Measurements from ENCODE around the gene EPHA4.

EPHA4 gene

DNA sequence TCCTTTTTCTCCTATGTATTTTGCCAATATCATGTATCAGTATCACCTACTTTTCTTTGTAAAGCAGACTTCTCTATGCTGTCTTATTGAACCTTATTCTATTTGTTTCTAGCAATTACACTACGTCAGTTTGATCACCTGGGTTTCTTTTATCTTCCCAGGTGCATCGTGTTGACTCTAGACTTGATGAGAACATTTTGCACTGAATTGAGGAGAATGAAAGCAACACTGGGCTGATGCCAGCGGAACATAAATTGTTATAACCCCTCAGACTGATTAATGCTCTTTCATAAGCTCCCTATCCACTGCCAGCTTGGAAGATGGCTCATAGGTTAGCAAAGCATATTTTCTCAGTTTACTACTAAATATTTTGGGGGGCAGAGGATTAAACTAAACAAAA, 140.6 kb downstream of the EPHA4 start:
- no peak for DNase-seq

DNA sequence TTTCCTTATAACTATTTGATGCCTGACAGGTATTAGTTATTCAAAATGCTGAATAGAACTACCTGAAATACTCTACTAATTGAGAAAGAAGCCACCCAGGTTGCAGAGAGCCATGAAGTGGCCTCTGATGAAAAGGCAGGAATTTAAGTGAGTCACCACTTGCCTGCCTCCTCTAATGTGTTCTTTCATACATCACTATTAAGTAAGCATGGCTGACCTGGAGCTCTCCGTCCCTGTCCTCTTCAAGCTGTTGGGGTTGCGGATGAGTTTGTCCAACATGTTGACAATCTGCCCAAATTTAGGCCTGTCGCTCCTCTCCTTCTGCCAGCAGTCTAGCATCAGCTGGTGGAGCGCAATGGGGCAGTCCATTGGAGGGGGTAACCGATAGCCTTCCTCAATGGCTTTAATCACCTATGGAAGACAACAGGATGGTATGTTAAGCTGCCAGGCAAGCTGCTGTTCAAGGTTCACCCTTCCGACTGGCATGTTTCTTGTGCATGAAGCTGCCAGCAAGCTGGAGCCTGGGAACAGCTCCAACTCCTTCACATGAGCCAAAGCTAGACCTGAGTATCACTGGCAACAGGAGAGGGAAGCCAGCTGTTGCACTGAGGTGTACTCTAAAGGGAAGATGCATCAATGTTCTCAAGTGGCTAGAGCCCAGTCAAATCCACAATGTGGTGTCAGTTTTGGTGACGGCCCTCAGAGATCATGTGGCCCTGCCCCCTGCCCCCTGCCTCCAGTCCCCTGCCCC, 142.2 kb downstream of the EPHA4 start:
- peak; percentile 37 for DNase-seq

DNA sequence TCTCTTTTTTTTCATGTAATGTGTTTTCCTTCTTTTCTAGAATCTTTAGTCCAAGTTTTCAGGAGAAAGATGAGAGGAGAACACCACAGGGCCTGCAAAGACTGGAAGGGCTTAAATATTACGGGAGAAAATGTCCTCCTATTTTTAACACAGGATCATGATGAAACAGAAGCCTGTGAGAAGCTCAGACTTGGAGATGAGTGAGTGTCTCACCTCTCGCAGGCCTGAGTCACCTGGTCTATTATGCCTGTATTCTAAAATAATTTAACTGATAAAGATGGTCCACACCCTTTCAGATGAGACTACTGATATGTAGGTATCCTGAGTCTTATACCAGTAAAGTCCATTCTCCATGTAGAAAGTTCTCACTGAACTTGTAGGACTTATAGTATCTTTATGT, 143.2 kb downstream of the EPHA4 start:
- no peak for DNase-seq

DNA sequence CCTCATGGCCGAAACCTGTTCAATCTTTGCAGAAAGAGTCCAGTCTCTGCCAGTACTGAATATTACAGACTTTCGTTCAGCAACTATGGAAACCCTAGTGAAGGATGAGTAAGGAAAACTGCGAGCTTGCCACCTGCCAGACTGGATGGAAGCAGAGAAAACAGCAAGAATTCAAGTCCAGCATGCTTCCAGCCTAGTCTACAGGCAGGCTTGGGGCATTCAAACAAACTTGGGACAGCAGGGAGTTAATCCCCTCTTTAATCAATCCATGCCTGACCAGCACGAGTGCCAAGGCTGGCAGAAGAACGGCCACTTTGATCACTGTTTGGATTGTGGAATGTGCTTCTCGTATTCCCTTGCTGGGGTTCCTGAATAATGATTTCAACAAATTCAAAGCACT, 145.2 kb downstream of the EPHA4 start:
- no peak for DNase-seq

DNA sequence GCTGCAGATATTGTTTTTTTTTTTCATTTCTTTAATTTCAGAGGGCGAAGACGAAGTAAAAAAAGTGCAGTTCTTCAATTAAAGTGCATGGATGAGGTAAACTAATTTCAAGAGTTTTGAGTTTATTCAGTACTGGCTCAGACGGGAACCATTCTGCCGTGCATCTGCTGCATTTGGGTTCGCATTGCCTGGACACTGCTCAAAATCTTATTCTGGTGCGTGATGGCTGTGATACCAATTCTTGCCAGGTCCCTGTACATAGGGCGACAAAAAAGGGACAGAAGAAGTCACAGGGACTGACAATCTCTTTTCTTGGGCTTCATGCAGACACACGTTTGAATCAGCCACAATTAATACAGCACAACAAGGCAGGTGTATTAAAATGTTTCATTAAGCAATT, 146.2 kb downstream of the EPHA4 start:
- no peak for DNase-seq

DNA sequence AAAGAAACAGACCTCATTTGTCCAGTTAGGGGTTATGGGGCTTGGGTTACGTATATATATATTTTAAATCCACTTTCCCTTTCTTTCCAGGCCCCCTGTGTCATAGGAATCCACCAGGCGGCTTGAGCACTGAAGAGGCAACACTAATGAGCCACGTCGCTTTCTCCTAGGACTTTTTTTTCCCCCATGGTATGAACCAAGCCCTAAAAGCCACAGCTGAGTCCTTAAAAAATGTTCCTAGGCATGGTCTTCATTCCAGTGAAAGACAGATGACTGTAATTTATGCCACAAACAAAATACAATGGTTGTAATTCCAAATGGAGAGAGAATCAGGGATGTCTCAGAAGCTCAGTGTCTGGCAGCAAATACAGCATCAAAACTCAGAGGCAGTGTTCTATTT, 146.8 kb downstream of the EPHA4 start:
- DNase-seq: no peak

DNA sequence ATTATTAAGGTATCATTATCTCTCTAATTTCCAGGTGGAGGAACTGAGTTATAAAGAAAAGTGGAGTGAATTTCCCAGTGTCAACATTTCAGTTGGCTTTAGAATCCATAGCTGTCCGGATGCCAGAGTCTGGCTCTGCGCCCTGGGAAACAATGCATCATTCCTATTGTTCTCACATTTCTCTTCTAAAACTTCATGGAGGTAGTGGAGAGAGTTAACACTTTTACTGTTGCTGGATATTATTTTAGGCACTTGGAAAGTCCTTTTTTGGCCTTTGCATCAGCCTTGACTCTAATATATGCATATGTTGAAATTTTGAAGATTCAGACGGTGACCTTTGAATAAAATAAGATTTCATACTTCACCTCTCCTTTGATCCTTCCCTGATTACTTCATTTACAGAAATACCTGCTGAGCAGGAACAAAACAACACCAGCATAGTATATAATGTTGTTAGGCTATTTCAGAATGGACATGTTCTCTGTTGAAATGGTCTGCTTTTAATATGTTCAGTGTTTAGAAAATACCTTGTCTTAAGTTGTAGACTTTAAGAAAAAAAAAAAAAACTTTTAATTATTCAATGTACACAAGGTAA, 148.8 kb downstream of the EPHA4 start:
- DNase-seq: no peak

DNA sequence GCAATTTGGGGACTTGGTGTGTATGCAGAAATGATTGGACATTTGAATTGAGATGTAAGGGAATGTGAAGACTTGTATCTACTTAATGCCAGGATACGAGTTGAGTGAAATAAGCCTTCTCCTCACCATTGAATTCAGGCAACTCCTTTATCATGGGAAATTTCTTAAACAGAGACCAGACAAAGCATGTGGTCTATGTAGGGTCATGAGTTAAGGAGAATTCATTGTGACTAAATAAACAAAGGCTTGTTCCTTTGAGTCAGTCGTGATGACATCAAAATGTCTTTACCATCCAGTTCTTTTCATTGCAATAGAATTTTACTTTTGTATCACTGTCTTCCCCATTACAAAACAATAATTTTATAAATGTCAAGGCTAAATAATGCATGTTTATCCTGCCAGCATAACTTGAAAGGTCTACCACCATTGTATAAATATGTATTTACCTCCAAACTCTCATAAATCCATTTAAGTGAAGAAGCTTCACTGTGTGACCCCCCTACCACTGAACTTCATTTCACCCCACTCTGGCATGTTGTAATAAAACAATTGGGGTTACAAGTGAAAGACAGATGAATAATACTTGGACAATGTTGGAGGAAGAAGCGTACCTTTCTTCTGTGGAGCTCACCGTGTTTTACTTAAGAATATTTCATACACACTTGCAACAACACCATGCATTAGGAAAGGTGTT, 149.4 kb downstream of the EPHA4 start:
- no peak for DNase-seq

DNA sequence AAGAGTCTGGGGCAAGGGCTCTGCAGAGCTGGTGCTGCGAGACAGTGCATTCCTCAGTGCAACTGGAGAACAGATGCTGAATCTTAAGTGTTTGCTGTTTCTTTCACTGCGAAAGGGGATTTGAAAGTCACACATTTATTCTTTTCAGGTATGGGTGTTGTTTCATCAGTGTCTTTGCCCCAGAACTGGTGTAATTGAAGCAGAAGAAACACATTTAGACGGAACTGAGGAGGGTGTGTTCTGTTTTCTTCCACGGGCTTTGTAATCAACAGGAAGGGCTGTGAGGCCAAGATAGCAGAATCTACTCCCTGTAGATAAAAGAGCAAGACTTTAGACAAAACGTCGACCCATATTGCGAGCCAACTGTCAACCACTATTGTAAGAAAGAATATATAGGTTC, 151.9 kb downstream of the EPHA4 start:
- no peak for DNase-seq

DNA sequence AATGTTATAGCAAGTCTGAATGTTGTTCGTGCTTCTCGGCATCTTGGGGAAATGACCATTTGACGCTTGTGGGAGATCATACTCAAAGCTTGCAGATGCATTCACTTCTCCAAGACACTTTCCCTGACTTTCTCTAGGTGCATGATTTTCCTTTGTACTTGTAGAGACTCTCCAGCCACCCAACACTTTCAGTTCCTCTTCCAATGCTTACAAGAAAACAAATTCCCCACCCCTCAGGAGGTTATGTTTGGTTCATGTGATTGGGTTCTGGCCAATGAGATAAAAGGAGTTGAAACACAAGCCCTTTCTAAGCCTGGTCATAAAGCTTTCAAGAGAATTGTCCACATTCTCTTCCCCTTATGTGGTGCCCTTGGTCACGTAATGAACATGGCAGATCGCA, 156.3 kb downstream of the EPHA4 start:
- DNase-seq: no peak

DNA sequence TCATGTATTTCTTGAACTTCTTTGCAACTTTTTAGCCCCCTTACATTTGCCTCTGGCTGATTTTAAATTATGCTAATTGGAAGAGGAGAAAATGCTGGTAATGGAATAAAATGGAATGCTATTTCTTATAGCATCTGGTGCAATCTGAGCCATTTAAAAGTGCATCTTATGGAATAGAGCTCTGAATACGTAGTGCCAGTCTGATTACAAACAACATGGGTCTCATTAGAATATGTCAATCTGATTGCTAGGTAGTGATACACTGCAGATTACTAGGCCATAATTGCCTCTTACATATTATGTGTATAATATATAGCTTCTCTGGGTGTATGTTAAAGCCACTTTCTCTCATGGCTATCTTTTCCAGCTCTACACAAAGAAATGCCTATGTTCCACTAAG, 159.1 kb downstream of the EPHA4 start:
- no peak for DNase-seq

DNA sequence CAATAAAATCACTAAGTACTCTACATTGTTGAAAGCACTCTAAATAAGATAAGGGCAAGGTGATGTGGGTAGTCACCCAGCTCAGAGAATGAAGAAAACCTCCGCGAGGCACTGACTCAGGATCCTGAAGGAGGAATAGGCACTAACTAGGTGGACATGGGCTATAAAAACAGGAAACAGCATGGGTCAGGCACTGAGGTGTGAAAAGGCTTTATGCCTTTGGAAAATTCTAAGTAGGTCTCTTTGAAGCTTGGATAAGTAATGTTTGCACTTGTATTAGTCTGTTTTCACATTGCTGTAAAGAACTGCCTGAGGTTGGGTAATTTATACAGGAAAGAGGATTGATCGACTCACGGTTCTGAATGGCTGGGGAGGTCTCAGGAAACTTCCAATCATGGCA, 161.6 kb downstream of the EPHA4 start:
- no peak for DNase-seq

DNA sequence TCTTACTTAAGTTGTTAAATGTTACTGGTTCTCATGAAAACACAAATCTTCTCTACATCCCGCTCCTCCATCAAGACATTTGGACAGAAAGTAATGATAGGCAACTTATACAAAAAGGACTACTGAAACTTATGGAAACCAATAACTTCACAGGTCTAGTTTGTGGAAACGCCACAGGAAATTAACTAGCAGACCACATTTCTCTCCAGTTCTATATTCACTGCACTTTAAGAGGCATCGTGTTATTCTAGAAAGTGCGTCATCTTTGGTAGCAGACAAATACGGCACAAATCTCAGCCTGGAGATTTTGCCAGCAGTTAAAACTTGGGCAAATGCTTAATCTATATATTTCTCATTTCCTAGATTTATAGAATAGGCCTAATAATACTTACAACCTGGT, 164.3 kb downstream of the EPHA4 start:
- DNase-seq: no peak

DNA sequence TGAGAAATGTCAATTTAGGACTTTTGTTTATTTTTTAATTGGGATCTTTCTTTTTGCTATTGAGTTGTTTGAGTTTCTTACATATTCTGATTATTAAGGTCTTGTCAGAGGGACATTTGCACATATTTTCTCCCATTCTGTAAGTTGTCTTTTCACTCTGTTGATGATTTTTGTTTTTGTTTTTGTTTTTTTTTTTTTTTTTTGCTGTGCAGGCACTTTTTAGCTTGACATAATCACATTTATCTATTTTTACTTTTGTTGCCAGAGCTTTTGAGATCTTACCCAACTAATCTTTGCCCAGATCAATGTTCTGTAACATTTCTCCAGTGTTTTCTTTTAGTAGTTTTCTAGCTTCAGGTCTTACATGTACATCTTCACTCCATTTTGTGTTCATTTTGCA, 166.6 kb downstream of the EPHA4 start:
- no peak for DNase-seq

DNA sequence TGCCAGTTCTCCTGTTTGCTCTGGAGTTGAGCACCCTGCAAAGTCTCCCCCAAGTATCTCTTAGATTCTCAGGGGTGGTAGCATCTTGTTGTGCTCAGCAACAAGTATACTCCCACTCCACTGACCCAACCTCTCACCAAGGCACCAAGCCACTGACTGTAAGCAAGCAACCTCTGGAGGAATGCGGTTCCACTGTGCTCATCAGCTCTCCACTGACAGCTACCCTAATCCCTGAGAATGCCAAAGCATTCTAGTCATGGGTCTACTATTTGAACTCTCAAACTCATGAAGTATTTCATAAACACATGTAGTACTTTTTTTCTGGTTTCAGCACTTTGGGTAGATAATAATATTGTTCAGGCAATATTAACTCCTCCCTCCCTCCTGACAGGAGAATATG, 170.0 kb downstream of the EPHA4 start:
- no peak for DNase-seq

DNA sequence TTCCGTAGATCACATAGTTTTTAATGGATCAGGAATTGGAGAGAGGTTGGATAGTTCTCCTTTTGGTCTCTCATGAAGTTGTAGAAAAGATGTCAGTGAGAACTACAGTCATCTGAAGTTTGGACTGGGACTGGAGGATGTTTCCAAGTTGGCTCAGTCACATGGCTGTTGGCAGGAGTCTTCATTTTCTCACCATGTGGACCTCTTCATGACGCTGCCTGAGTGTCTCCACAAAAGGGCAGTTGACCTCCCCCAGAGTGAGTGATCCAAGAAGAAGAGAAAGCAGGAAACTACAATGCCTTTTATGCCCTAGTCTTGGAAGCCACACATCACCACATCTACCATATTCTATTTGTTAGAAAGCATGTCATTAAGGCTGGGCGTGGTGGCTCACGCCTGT, 171.7 kb downstream of the EPHA4 start:
- no peak for DNase-seq

DNA sequence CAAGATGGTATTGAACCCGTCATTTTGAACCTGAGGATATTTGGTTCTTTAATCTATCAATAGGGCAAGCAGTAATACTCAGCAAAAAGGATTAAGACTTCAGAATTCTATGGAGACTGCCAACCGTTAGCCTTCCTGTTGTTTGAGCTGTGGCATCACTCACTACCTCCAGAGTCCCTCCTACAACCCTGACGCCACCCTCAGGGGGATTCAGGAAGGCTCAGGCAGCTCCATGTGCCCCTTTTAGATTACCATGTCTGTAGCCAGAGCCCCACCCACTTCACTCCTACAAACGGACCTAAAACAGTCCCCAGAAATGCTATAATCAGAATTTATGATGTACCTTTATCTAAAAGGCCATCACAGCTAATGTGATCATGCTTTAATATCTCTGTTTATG, 172.9 kb downstream of the EPHA4 start:
- no peak for DNase-seq

DNA sequence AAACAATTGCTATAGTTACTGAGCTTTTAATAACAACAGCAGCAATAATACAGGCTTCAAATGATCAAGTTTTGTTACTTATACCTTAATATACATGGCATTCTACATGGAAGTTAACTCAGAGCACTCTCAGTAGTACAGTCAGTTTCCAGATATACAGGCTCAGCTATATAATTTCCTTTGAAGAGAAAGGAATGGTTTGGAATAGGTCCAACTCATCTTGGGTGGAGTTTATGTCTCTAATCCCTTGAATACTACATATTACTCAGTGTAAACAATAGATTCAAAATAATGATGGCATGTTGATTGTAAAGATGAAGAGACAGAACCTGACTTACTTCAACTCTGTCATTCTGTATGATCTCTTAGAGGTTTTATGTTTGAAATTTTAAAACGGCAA, 174.9 kb downstream of the EPHA4 start:
- no peak for DNase-seq

DNA sequence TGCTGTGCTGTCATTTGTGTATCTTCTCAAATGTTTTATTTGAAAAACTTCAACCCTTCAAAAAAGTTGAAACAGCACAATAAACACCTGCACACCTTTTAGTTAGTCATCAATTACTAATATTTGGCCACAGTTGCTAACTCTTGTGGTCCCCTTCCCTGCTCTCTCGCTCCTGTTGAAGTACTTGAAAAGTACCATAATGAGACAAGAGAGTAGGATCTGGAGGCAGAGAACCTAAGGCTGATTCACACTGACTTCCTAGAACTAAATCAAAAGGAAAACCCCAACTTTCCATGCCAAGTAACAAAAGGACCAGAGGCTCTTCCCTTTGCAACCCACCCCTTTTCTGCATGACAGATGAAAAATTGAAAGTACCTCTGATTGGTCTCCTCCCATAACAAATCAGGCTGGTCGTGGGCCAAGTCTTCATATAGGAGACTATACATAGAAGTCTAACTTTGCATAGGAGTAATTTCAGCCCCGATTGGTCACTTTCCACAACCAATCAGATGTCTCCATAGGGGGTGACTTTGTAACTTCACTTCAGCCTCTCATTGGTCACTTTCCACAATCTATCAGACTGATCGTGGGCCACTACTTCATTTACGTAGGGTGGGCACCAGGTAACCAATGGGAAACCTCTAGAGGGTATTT, 179.7 kb downstream of the EPHA4 start:
- DNase-seq: no peak

DNA sequence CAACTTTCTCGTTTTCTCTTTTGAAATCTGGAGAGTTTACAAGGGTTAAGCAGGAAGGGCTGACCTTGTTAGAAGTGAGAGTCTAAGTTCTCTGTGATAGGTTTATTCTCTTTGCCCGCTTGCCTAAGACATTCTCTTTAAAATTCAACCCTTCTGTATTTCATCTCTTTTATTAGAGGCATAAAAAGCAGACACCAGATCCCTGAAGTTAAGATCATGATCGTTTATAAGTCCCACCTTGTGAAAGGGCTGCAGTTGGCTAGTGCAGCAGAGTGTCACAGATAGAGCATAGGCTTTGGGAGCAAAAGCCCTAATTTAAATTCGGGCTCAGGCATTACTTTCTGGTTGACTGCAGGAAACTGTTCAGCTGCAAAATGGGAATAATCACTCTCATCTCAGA, 181.2 kb downstream of the EPHA4 start:
- no peak for DNase-seq

DNA sequence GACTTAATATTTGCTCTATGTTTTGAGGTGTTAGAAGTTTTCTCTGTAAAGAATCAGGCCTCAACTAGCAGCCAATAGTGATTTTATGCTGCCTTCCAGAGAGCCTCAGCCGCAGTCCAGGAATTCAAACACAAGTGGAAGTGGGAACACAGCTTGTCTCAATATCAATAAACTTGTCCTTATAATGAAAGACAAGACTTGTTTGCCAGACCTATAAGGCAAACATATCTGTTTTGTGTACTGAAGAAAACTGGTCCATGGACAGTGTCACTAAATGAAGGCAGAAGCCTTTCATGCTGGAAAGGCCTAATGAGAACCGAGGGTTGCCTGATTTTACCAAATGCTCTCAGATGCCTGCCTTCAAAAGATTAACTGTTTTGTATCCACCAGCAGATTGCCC, 182.2 kb downstream of the EPHA4 start:
- DNase-seq: no peak

DNA sequence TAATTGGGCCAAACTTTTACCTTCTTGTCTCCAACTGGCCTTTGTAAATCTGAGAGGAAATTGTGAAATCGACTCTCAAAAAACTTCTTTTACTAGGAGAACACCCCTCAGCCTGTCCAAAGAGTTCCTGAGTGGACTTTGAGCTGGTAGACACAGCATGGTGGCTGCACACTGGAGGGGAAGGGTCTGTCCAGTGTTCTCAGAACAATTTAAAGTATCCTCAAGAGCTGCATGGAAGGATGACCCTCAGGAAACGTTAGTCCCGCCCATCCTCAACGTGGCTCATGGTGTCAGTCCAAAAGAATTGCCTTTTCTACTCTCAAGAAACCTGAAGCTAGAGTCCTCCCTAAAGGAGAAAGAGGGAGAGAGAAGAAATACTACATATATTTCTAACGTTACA, 182.7 kb downstream of the EPHA4 start:
- DNase-seq: no peak

DNA sequence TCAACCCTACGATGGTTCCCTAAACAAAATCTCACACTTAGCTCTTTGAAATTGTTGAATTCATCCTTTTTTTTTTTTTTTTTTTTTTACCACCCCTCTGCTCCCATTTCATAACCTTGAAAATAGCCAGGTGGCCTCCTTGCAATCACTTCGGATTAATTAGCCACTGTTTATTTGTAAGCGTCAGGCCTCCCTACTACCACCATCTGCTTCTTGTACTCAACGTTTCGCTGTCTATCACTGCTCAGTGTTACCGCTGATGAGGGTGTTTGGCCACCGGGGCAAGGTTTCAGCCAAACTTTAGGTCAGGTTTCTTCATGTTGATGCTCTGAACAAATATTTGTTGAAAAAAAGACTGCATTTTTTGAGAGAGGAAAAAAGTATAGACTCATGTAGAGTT, 183.2 kb downstream of the EPHA4 start:
- DNase-seq: no peak

DNA sequence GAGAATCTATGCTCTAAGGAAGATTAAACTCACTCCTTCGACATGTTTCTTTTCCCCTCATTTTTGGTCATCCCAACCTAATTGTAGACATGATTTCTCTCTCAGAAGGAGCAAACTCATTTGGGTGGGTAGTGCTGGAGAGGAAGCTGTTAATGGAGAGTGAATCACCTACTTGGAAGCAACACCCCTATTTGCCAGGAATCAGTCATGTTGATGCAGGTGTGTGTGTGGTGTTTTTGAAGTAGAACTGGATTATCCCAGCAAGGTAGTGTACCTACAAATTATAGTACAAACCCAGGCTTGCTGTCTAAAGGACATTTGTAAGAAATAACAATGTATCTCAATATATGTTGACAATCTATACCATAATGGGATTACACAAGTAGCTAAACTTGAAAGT, 186.4 kb downstream of the EPHA4 start:
- no peak for DNase-seq
